ENCODE results near the gene DGCR2. TPM values are rescaled to one million over a fixed set of nuclear protein-coding genes. Genes with fewer than 3 reads are reported as not detected.
"Not testable (repeated sequence)": the region's sequence is repeated elsewhere in the genome, so short reads cannot be mapped to it uniquely, and the experiment has no call there.

Gene DGCR2
- total and polyA plus RNA-seq, 2 experiments from 2014 or later, result 25.6 to 42.7 TPM

GRCh38 chr22:19003508-19003907 lies 118.7 kb downstream of the DGCR2 start:
- no peaks in the 10 kb centered on the region for H3F3A ChIP-seq (ENCODE audit: insufficient read depth)
- no peak overlapping the region for H3K9ac ChIP-seq
- in situ Hi-C loops (cut with MboI), result no loop called here
- no peaks in the 10 kb centered on the region for H3K4me1 ChIP-seq (ENCODE audit: insufficient read depth)
- H3K9me3 ChIP-seq (ENCODE audit: low read depth), result no peaks in the 10 kb centered on the region
- TF ChIP-seq EZH2phosphoT487 (IDR thresholded peaks at IDR 0.05; ENCODE audit: insufficient read depth, low read depth) (no peak), EZH2 (IDR thresholded peaks at IDR 0.05; ENCODE audit: insufficient read depth, poor library complexity, severe bottlenecking) (no peak)
- no peaks in the 10 kb centered on the region for H3K9me2 ChIP-seq (ENCODE audit: insufficient read depth)
- no peak overlapping the region for H3K27ac ChIP-seq
- no peaks in the 10 kb centered on the region for H4K20me1 ChIP-seq (ENCODE audit: insufficient read depth)
- no peaks in the 10 kb centered on the region for H3K79me2 ChIP-seq (ENCODE audit: insufficient read depth)
- DNase-seq, result no peak
- H3K36me3 ChIP-seq (ENCODE audit: low read depth), result no peaks in the 10 kb centered on the region
- peaks cover 42% of the 10 kb centered on the region for H3K27me3 ChIP-seq (replicated peaks; ENCODE audit: insufficient read depth)
- H3K4me2 ChIP-seq (ENCODE audit: unreplicated experiment), result no peak overlapping the region
- no peak overlapping the region for H3K4me3 ChIP-seq
- H2AFZ ChIP-seq, result no peak overlapping the region

GRCh38 chr22:19002684-19003038 lies 119.6 kb downstream of the DGCR2 start:
- Histone ChIP-seq H3K36me3 (ENCODE audit: low read depth) (no peaks in the 10 kb centered on the region), H3K4me3 (no peak overlapping the region), H3K9me3 (ENCODE audit: low read depth) (no peaks in the 10 kb centered on the region), H3K79me2 (ENCODE audit: insufficient read depth) (no peaks in the 10 kb centered on the region), H2AFZ (no peak overlapping the region), H3K4me1 (ENCODE audit: insufficient read depth) (no peaks in the 10 kb centered on the region), H3F3A (ENCODE audit: insufficient read depth) (no peaks in the 10 kb centered on the region), H3K27me3 (replicated peaks; ENCODE audit: insufficient read depth) (peaks cover 44% of the 10 kb centered on the region), H3K27ac (no peak overlapping the region), H3K4me2 (ENCODE audit: unreplicated experiment) (no peak overlapping the region), H3K9me2 (ENCODE audit: insufficient read depth) (no peaks in the 10 kb centered on the region), H4K20me1 (ENCODE audit: insufficient read depth) (no peaks in the 10 kb centered on the region), H3K9ac (no peak overlapping the region)
- TF ChIP-seq EZH2 (IDR thresholded peaks at IDR 0.05; ENCODE audit: insufficient read depth, poor library complexity, severe bottlenecking) (no peak), EZH2phosphoT487 (IDR thresholded peaks at IDR 0.05; ENCODE audit: insufficient read depth, low read depth) (no peak)
- WGBS, 2 experiments (ENCODE audit: low coverage in 1 of 2, low lambda C conversion rate in 2 of 2, missing lambda C conversion rate in 2 of 2), result 48 to 50% methylated on average over 5 of the region's 5 CpGs
- DNase-seq, result no peak
- in situ Hi-C loops (cut with MboI), result no loop called here

DNA sequence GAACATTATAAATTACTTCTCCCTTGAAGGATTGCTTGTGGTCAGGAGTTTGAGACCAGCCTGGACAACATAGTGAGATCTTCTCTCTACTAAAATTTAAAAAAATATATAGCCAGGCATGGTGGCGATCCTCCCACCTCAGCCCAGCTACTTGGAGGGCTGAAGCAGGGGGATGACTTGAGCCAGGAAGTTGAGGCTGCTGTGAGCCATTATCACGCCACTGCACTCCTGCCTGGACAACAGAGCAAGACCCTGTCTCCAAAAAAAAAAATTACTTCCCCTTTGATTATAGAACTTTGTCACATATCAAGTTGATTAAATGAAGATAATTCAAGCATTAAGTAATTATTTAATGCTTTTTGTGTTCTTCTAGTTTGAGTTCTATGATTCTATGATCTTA lies 121.0 kb downstream of the DGCR2 start:
- H3K4me3 ChIP-seq, result no peak overlapping the region
- no peak for DNase-seq
- WGBS, 2 experiments (ENCODE audit: low coverage in 1 of 2, low lambda C conversion rate in 2 of 2, missing lambda C conversion rate in 2 of 2), result 38 to 63% methylated on average over 2 of the region's 2 CpGs

GRCh38 chr22:19000106-19000505 lies 122.1 kb downstream of the DGCR2 start:
- 45 to 51% methylated on average over 2 of the region's 2 CpGs for WGBS, 2 experiments (ENCODE audit: low coverage in 1 of 2, low lambda C conversion rate in 2 of 2, missing lambda C conversion rate in 2 of 2)
- H3K79me2 ChIP-seq (ENCODE audit: insufficient read depth); H3K36me3 ChIP-seq (ENCODE audit: low read depth); H3K27ac ChIP-seq; H3K4me3 ChIP-seq; H3K9me2 ChIP-seq (ENCODE audit: insufficient read depth); H3K4me2 ChIP-seq (ENCODE audit: unreplicated experiment); DNase-seq; H3F3A ChIP-seq (ENCODE audit: insufficient read depth); H2AFZ ChIP-seq; H4K20me1 ChIP-seq (ENCODE audit: insufficient read depth); H3K4me1 ChIP-seq (ENCODE audit: insufficient read depth); H3K9ac ChIP-seq; in situ Hi-C loops (cut with MboI); H3K9me3 ChIP-seq (ENCODE audit: low read depth): not testable (repeated sequence)
- peaks cover 51% of the 10 kb centered on the region for H3K27me3 ChIP-seq (replicated peaks; ENCODE audit: insufficient read depth)

More for the DNA sequence above, 121.0 kb downstream of the DGCR2 start:
- TF ChIP-seq EZH2 (IDR thresholded peaks at IDR 0.05; ENCODE audit: insufficient read depth, poor library complexity, severe bottlenecking), result no peak
- no peak for TF ChIP-seq EZH2phosphoT487 (IDR thresholded peaks at IDR 0.05; ENCODE audit: insufficient read depth, low read depth)
- no peaks in the 10 kb centered on the region for H3K9me3 ChIP-seq (ENCODE audit: low read depth)
- in situ Hi-C loops (cut with MboI), result no loop called here
- H3K27ac ChIP-seq, result no peak overlapping the region
- no peak overlapping the region for H2AFZ ChIP-seq
- no peaks in the 10 kb centered on the region for H3K4me1 ChIP-seq (ENCODE audit: insufficient read depth)
- H3K79me2 ChIP-seq (ENCODE audit: insufficient read depth), result no peaks in the 10 kb centered on the region
- H3K4me2 ChIP-seq (ENCODE audit: unreplicated experiment), result no peak overlapping the region
- no peaks in the 10 kb centered on the region for H3K36me3 ChIP-seq (ENCODE audit: low read depth)
- no peaks in the 10 kb centered on the region for H4K20me1 ChIP-seq (ENCODE audit: insufficient read depth)
- H3K9me2 ChIP-seq (ENCODE audit: insufficient read depth), result no peaks in the 10 kb centered on the region
- H3F3A ChIP-seq (ENCODE audit: insufficient read depth), result no peaks in the 10 kb centered on the region
- peaks cover 51% of the 10 kb centered on the region for H3K27me3 ChIP-seq (replicated peaks; ENCODE audit: insufficient read depth)
- H3K9ac ChIP-seq, result no peak overlapping the region

DNA sequence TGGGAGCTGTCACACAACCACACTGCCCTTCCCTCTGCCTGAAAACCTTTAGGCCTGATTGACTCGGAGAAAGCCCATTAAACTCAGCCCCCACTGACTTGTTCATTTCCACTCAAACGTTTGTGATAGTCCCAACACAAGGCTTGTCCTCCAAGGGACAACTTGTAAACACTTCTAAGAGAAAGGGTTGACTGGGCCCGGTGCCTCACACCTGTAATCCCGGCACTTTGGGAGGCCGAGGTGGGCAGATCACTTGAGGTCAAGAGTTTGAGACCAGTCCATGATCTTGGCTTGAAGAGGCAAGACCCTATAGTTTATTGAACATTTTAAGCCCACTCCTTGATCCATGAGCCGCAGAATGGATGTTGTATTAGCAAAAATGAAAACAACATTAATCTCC lies 122.8 kb downstream of the DGCR2 start:
- no peaks in the 10 kb centered on the region for H3K9me2 ChIP-seq (ENCODE audit: insufficient read depth)
- H3K9me3 ChIP-seq (ENCODE audit: low read depth), result no peaks in the 10 kb centered on the region
- no peaks in the 10 kb centered on the region for H4K20me1 ChIP-seq (ENCODE audit: insufficient read depth)
- H3F3A ChIP-seq (ENCODE audit: insufficient read depth), result no peaks in the 10 kb centered on the region
- in situ Hi-C loops (cut with MboI), result no loop called here
- 56 to 58% methylated on average over 6 of the region's 6 CpGs for WGBS, 2 experiments (ENCODE audit: low coverage in 1 of 2, low lambda C conversion rate in 2 of 2, missing lambda C conversion rate in 2 of 2)
- no peak overlapping the region for H2AFZ ChIP-seq
- no peak overlapping the region for H3K9ac ChIP-seq
- no peak for DNase-seq
- H3K79me2 ChIP-seq (ENCODE audit: insufficient read depth), result no peaks in the 10 kb centered on the region
- H3K4me3 ChIP-seq, result no peak overlapping the region
- no peak overlapping the region for H3K27ac ChIP-seq
- peaks cover 58% of the 10 kb centered on the region for H3K27me3 ChIP-seq (replicated peaks; ENCODE audit: insufficient read depth)
- no peak for TF ChIP-seq EZH2phosphoT487 (IDR thresholded peaks at IDR 0.05; ENCODE audit: insufficient read depth, low read depth)
- no peak for TF ChIP-seq EZH2 (IDR thresholded peaks at IDR 0.05; ENCODE audit: insufficient read depth, poor library complexity, severe bottlenecking)
- no peak overlapping the region for H3K4me2 ChIP-seq (ENCODE audit: unreplicated experiment)
- no peaks in the 10 kb centered on the region for H3K4me1 ChIP-seq (ENCODE audit: insufficient read depth)
- no peaks in the 10 kb centered on the region for H3K36me3 ChIP-seq (ENCODE audit: low read depth)

Data from GM23248 (cell line).